ENCODE data around the gene SERPINA12. TPM values are rescaled to one million over a fixed set of nuclear protein-coding genes. Genes with fewer than 3 reads are reported as not detected.

The SERPINA12 gene
- total and polyA plus RNA-seq, 12 donors = not detected

DNA sequence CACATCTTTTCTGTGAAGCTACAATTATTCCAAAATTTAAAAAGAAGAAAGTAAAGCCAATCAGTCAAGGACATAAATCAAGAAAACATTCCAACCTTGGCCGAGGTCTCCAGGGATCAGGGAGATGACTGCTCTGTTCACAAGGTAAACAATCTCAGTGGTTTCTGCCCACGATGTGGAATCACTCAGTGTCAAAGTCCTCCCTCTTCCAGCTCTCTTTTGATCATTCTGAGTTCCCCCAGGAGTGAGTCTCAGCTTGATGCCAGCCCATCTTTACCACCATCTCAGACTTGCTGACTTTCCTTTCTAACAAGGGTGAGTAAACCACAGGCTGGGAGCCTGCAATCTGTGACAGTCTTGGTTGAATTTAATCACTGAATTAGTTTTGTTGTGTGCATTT, 28.5 kb downstream of the SERPINA12 start:
- no peaks in the 10 kb centered on the region for H3K9me3 ChIP-seq (replicated peaks in 1 of 3)
- no peaks in the 10 kb centered on the region for H3K27me3 ChIP-seq
- intact Hi-C loops (cut with DNase I) = loop anchor here in 1 of 2 donors (10.0 kb wide), 1 partner anchor 56 kb away; no protein-coding TSS in a partner anchor
- TF ChIP-seq CTCF (IDR thresholded peaks at IDR 0.05) = no peak
- TF ChIP-seq POLR2A (IDR thresholded peaks at IDR 0.05) = no peak
- H3K4me1 ChIP-seq (replicated peaks in 1 of 2) = no peaks in the 10 kb centered on the region
- H3K4me3 ChIP-seq = no peak overlapping the region
- no peaks in the 10 kb centered on the region for H3K36me3 ChIP-seq (replicated peaks in 1 of 2)
- WGBS, 4 donors = 5 to 15% (median 12%) methylated on average over 2 of the region's 2 CpGs
- no peak overlapping the region for H3K27ac ChIP-seq
- DNase-seq = no peak

DNA sequence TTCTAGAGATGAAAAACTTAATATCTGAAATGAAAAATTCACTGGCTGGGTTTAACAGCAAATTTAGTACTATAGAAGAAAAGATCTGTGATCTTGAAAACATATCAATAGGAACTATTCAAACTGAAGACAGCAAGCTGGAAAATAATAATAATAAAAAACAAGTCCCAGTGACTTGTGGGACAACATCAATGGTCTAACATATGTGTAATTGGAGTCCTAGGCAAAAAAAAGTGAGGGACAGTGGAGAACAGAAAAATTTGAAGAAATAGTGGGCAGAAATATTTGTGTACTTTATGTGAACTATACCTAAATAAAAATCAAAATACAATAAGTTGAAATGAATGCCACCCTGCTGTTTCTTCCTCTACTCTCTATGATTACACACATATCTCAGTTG, 30.8 kb downstream of the SERPINA12 start:
- TF ChIP-seq POLR2A (IDR thresholded peaks at IDR 0.05) = no peak
- no peak for TF ChIP-seq CTCF (IDR thresholded peaks at IDR 0.05)
- H3K4me3 ChIP-seq = no peak overlapping the region
- no peak for DNase-seq
- no peaks in the 10 kb centered on the region for H3K9me3 ChIP-seq (replicated peaks in 1 of 3)
- no peaks in the 10 kb centered on the region for H3K36me3 ChIP-seq (replicated peaks in 1 of 2)
- H3K27ac ChIP-seq = no peak overlapping the region
- H3K27me3 ChIP-seq = no peaks in the 10 kb centered on the region
- no peaks in the 10 kb centered on the region for H3K4me1 ChIP-seq (replicated peaks in 1 of 2)
- intact Hi-C loops (cut with DNase I) = no loop called here

DNA sequence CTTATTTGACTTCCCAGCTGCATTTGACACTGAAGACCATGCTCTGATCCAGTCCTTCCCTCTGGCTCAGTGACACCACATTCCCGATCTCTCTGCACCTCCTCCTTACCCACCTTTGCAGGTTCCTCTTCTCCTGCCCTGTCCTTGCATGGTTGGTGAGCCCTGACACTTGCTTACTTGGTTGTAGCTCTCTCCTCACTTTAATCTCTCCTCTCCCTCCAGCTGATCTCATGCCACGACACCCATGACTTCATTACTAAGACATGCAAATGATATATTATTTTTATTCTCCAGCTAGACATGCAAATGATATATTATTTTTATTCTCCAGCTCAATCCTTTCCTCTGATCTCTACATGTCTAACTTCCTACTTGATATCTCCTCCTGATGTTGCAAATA, 33.2 kb downstream of the SERPINA12 start, which contains the start of gene SERPINA9:
Gene SERPINA9 (minus strand): TSS at position 175 of the 400 bp plus-strand sequence. CDS start 6,357 bp downstream, outside the sequence.
- no peaks in the 10 kb centered on the region for H3K36me3 ChIP-seq (replicated peaks in 1 of 2)
- intact Hi-C loops (cut with DNase I) = no loop called here
- WGBS, 4 donors = 55 to 65% (median 59%) methylated on average over 2 of the region's 2 CpGs
- TF ChIP-seq POLR2A (IDR thresholded peaks at IDR 0.05) (no peak), CTCF (IDR thresholded peaks at IDR 0.05) (no peak)
- H3K4me3 ChIP-seq = no peak within 1 kb of the TSS
- no peaks in the 10 kb centered on the region for H3K9me3 ChIP-seq (replicated peaks in 1 of 3)
- peak in 1 of 7 donors; percentile 10 for DNase-seq
- no peaks in the 10 kb centered on the region for H3K4me1 ChIP-seq (replicated peaks in 1 of 2)
- no peaks in the 10 kb centered on the region for H3K27me3 ChIP-seq
- H3K27ac ChIP-seq = no peak within 1 kb of the TSS

- H3K27ac ChIP-seq = no peak overlapping the region
- H3K9me3 ChIP-seq (replicated peaks in 1 of 3) = no peaks in the 10 kb centered on the region
- no peaks in the 10 kb centered on the region for H3K27me3 ChIP-seq
- no peak overlapping the region for H3K4me3 ChIP-seq
- no peaks in the 10 kb centered on the region for H3K36me3 ChIP-seq (replicated peaks in 1 of 2)
- no peaks in the 10 kb centered on the region for H3K4me1 ChIP-seq (replicated peaks in 1 of 2)
- TF ChIP-seq CTCF (IDR thresholded peaks at IDR 0.05) (no peak), POLR2A (IDR thresholded peaks at IDR 0.05) (no peak)
- DNase-seq = no peak
- 73 to 78% (median 76%) methylated on average over 7 of the region's 7 CpGs for WGBS, 4 donors
- intact Hi-C loops (cut with DNase I) = no loop called here
Observed at GRCh38 chr14:94474581-94475031, 34.7 kb downstream of the SERPINA12 start.
